BJ (cell line): ENCODE results near the gene FMNL2. TPM values are rescaled to one million over a fixed set of nuclear protein-coding genes. Genes with fewer than 3 reads are reported as not detected.

Experiments
- CTCF ChIA-PET: fragments of 350-600 bp; formaldehyde crosslinking; extraction: SDS; loops from one replicate; lab custom pipeline; 2021; ENCODE audit warnings: antibody characterized with exemption, inconsistent platforms; lab: Yijun Ruan, JAX
- POLR2A ChIA-PET: fragments of 300-600 bp; sonication (Branson Sonifier 250); formaldehyde crosslinking; extraction: SDS; loops from one replicate; lab custom pipeline; 2021; ENCODE audit warnings: antibody characterized with exemption; lab: Charles Lee
- DNase-seq: peaks from one replicate; pipeline ENCODE4 v3.0.0-alpha.2; 2011; ENCODE audit warnings: low read depth
- H3K27me3 ChIP-seq: 2 replicates; pipeline ENCODE4 v1.6.0; 2011; ENCODE audit warnings: low read length; ENCODE audit not compliant: control insufficient read depth, insufficient read depth
- H3K36me3 ChIP-seq: 2 replicates; pipeline ENCODE4 v1.5.1; 2011; ENCODE audit warnings: low read length; ENCODE audit not compliant: control insufficient read depth, insufficient read depth
- H3K4me3 ChIP-seq: 2 replicates; pipeline ENCODE4 v1.5.1; 2011; ENCODE audit warnings: low read depth, mild to moderate bottlenecking, control low read depth, low read length
- polyA plus RNA-seq: library from polyadenylated mRNA; depleted of rRNA; stranded (reverse); fragments of >200 nt; gene quantifications from 2 replicates; pipeline ENCODE4 v1.2.3, GENCODE V29; 2011
- TF ChIP-seq, protein P1 (sequence below): IDR thresholded peaks from 2 replicates; pipeline ENCODE4 v1.5.1; 2011; ENCODE audit warnings: low read depth, mild to moderate bottlenecking, control low read depth, inconsistent platforms, low read length, moderate library complexity; ENCODE audit not compliant: insufficient read depth

Gene FMNL2
- polyA plus RNA-seq, 1 experiment: 2.4 TPM

GRCh38 chr2:152456262-152456661 is 121.3 kb downstream of the FMNL2 start:
- no peak overlapping the region for H3K4me3 ChIP-seq
- no peak for DNase-seq
- TF ChIP-seq, protein P1, sequence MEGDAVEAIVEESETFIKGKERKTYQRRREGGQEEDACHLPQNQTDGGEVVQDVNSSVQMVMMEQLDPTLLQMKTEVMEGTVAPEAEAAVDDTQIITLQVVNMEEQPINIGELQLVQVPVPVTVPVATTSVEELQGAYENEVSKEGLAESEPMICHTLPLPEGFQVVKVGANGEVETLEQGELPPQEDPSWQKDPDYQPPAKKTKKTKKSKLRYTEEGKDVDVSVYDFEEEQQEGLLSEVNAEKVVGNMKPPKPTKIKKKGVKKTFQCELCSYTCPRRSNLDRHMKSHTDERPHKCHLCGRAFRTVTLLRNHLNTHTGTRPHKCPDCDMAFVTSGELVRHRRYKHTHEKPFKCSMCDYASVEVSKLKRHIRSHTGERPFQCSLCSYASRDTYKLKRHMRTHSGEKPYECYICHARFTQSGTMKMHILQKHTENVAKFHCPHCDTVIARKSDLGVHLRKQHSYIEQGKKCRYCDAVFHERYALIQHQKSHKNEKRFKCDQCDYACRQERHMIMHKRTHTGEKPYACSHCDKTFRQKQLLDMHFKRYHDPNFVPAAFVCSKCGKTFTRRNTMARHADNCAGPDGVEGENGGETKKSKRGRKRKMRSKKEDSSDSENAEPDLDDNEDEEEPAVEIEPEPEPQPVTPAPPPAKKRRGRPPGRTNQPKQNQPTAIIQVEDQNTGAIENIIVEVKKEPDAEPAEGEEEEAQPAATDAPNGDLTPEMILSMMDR: no peak
- CTCF ChIA-PET: interaction anchor here (1.6 kb wide), 1 partner anchor 99 kb away, joined by 4 read pairs; no protein-coding TSS in a partner anchor
- POLR2A ChIA-PET: no interaction called here
- H3K36me3 ChIP-seq: no peaks in the 10 kb centered on the region
- H3K27me3 ChIP-seq: no peaks in the 10 kb centered on the region

DNA sequence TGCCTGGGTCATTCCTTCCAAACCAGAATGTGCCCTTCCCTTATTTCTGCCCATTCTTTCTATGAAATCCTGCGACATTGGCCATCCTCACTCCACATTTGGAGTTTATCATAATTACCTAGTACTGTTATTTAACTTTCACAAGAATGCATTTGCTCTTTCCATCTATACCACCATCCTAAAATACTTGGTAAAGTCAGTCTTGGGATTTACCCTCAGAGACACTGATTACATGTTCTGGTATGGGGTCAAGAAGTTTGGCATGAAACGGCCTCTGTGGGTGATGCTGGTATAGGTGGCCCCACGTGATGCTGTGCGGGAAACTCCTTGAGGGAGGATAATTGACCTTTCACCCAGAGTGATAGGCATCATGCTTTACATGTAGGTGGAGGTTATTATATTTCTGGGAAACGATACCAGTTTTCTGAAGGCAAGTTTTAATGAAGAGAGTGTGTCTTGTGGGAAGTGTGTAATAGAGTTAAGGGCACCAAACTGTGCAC is 123.5 kb downstream of the FMNL2 start:
- TF ChIP-seq, protein P1: no peak
- no peak for DNase-seq
- Histone ChIP-seq H3K27me3 (no peaks in the 10 kb centered on the region), H3K4me3 (no peak overlapping the region), H3K36me3 (no peaks in the 10 kb centered on the region)
- POLR2A ChIA-PET: no interaction called here
- CTCF ChIA-PET: no interaction called here

DNA sequence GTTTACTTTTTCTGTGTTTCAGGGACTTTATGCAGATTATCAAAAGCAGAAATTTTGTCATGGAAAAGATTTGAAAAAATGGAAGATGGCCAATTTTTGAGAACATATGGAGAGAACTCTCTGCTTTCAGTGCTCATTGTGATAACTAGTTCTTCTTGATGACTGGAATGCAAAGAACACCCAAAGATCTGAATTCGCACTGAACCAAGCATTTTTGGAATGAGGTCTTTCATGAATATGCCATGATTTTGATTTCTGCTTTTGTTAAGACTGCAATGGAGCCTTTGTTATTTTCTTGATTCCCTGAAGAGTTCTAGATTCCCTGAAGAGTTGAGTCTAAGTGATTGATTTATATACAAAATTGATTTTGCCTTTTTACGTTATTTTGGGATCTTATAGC is 124.1 kb downstream of the FMNL2 start:
- DNase-seq: no peak
- Histone ChIP-seq H3K27me3 (no peaks in the 10 kb centered on the region), H3K4me3 (no peak overlapping the region), H3K36me3 (no peaks in the 10 kb centered on the region)
- TF ChIP-seq, protein P1: no peak
- POLR2A ChIA-PET: no interaction called here
- CTCF ChIA-PET: no interaction called here

DNA sequence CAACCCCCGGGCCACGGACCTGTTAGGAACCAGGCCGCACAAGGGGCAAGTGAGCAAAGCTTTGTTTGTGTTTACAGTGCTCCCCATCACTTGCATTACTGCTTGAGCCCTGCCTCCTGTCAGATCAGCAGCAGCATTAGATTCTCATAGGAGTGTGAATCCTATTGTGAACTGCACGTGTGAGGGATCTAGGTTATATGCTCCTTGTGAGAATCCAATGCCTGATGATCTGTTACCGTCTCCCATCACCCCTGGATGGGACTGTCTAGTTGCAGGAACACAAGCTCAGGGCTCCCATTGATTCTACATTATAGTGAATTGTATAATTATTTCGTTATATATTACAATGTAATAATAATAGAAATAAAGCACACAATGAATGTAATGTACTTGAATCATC is 125.6 kb downstream of the FMNL2 start:
- no peaks in the 10 kb centered on the region for H3K27me3 ChIP-seq
- ChIA-PET CTCF (no interaction called here), POLR2A (no interaction called here)
- TF ChIP-seq, protein P1: no peak
- no peak overlapping the region for H3K4me3 ChIP-seq
- DNase-seq: no peak
- H3K36me3 ChIP-seq: no peaks in the 10 kb centered on the region

GRCh38 chr2:152462120-152462519 is 127.1 kb downstream of the FMNL2 start:
- Histone ChIP-seq H3K4me3 (no peak overlapping the region), H3K27me3 (no peaks in the 10 kb centered on the region), H3K36me3 (no peaks in the 10 kb centered on the region)
- POLR2A ChIA-PET: no interaction called here
- TF ChIP-seq, protein P1: no peak
- CTCF ChIA-PET: no interaction called here
- DNase-seq: no peak
